ENCODE data around the gene BMP8B.
"Not testable (repeated sequence)": the region's sequence is repeated elsewhere in the genome, so short reads cannot be mapped to it uniquely, and the experiment has no call there.

BMP8B gene

DNA sequence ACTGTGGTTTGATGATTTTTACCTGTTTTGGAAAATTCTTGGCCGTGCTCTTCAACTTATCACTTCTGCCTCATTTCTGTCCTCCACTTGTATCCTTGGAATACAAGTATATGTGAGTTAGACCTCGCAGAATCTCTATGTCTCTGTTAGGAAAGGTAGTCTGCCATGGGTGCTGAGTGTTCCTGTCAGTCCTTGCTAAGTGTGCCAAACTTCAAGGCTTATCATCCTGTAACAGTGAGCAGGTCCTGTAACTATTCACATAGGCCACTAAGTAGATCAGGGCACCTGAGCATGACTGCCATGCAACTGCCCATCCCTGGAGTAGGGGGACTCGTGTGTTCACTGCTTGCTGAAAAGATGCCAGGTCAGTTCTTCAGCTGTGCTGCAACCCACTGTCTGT, 24.2 kb upstream of the BMP8B start:
- no peak for DNase-seq

GRCh38 chr1:39808784-39809517, 20.3 kb upstream of the BMP8B start:
- no peak for DNase-seq

DNA sequence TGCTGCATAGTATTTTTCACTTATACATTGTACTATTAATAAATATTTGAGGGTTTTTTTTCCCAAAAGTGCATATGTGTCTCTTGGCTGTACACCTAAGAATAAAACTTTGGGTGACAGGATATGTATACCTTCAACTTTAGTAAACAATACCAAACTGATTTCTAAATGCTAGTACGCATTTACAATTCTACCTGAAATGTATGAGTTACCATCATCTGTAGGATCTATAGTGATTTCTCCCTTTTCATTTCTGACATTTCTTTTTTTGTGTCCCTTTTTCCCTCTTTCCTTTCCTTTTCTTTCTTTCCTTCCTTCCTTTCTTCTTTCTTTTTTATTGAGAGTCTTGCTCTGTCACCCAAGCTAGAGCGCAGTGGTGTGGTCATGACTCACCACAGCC, 16.7 kb upstream of the BMP8B start:
- no peak for DNase-seq

- DNase-seq: no peak
Observed at GRCh38 chr1:39802496-39803260, 14.0 kb upstream of the BMP8B start.

- DNase-seq: no peak
Observed at GRCh38 chr1:39800471-39800835, 11.8 kb upstream of the BMP8B start.

DNA sequence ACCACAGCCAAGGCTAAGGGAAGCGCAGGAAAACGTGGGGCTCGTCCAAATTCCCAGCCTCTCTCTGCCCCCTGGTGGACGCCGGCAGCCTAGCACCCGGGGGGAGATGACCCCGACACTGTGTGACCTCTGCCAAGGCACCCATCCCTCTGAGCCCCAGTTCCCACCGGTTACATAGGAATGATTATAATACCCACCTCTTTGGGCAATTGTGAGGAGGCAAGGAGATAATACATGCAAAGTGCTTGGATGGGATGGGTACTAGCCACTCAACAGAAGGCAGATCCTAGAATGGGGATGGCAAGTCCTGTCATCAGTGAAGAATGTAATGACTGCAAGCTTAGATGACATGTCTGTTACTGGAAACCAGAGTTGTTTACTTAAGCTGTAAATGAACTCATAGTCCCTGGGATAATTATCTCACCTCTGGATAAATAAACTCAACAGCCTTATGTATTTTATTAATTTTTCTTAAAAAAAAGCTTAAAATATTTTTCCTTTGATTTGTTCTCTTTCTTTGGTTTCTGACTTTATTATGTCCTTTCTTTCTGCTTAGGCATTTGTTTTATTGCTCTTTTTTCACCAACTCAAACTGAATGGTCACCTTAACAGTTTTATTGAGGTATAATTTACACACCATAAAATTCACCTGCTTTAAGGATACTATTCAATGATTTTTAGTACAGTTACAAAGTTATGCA, 11.3 kb upstream of the BMP8B start:
- peak; percentile 56 for DNase-seq

DNA sequence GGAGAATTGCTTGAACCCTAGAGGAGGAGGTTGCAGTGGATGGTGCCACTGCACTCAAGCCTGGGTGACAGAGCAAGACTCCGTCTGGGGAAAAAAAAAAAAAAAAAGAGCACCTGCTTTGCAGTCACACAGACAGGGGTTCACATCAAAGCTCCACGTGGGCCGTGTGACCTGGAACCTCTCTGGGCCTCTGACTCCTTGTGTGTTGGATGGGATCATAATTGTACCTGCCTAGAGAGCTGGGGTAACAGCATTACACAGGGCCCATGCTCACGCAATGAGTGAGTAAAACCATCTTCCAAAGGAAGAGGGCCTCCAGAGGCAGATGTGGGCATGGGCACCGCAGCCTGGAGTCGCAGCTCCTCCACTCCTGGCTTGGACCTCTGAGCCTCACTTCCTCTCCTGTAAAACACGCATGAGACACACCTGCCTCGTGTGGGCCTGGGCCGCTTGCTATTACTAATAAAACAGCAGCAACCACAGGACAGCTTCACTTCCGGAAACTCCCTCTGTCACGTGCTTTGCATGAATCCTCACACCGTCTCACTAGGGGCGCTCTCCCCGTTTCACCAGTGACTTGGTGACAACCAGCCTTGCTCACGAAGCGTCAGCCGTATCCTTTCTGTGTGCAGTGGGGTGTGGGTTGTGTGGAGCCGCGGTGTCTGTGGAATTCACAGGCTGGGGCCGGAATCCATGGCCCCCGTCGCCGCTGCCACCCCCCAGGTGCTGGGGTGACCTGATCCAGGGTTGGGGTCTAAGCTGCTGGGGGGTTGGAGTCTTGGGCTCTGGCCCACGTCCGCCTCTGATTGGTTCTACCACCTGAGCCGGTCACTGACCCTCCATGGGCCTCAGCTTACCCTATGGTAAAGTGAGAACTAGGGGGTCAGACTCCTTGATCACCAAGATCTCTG, 10.4 kb upstream of the BMP8B start:
- peak; percentile 85 for DNase-seq

- no peak for DNase-seq
Observed at GRCh38 chr1:39795651-39796050, 7.0 kb upstream of the BMP8B start.

DNA sequence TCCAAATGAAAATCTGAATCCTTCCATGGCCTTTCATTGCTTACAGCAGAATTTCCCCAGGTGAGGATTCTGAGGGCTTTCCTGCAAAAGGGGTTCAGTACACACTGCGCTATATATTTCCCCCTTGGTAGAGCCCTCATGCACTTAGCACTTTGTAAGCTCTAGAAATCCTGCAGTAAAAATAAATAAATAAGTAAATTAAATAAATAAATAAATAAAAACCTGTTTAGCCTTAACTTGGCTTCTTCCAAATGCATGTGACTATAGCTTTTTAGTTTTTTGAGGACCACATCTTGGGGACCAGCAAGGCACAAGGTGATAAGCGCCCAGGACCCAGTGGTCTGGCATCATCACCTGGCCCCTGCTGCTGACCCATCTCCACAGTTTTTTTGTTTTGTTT, 3.2 kb upstream of the BMP8B start:
- no peak for DNase-seq

- DNase-seq: no peak
Observed at GRCh38 chr1:39789571-39790110, 976 bp upstream of the BMP8B start.

DNA sequence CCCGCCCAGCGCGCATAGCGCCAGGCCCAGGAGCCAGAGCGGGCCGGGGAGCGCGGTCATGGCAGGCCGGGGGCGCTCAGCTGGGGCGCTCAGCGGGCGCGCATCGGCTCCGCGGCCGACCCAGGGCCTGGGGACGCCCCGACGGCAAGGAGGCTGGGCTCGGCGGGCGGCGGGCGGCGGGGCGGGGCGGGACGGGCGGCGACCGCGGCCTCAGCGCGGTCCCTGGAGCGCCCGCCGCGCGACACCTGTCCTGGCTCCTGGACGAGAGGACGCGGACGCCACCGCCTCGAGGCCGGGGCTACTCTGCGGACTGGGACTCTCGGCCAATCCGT, 273 bp downstream of the BMP8B start:
- DNase-seq: no peak

DNA sequence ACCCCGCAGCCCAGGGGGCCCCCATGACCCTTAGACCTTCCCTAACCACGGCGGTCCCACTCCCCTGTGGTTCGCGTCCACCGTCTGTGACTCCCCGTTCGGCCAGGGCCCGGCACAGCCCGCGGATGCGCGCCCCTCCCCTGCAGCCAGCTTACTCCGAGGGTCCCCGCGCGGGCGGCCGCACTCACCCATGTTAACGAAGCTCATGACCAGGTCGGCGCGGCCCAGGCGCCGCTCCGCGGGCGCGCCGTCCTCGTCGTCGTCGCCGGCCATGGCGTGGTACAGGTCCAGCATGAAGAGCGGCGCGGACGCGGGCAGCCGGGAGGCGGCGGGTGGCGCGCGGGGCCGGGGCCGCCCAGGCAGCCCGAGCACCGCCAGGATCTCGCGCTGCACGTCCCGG, 701 bp downstream of the BMP8B start:
- not testable (repeated sequence) for DNase-seq

DNA sequence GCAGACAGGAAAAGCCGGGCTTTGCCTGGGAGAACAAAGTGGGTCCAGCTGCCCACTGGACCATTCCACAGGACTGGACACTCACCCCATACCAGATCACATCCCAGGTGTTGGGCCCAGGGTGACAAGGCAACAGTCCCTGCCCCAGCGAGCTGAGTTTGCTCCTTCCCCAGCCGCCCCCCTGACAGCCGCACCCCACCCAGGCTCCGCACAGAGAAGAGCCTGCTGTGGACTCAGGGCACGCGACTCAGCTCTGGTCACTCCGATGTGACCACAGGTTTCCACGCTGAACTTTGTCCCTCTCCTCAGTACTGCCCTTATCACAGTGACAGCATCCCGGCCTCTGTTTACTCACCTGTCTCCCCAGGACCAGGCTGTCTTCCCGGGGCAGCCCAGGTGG, 1.2 kb downstream of the BMP8B start:
- no peak for DNase-seq

- DNase-seq: not testable (repeated sequence)
Observed at GRCh38 chr1:39787108-39787375, 1.6 kb downstream of the BMP8B start.

- DNase-seq: not testable (repeated sequence)
Observed at GRCh38 chr1:39786303-39787107, 2.2 kb downstream of the BMP8B start.

DNA sequence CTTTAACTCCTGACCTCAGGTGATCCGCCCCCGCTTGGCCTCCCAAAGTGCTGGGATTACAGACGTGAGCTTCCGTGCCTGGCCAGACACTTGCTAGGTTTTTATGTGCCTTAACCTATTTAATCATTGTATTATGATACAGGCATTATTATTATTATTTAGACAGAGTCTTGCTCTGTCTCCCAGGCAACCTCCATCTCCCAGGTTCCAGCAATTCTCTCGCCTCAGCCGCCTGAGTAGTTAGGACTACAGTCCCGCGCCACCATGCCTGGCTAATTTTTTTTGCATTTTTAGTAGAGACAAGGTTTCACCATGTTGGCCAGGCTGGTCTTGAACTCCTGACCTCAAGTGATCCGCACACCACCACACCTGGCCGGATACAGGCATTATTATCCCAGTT, 6.0 kb downstream of the BMP8B start:
- DNase-seq: not testable (repeated sequence)

- DNase-seq: no peak
Observed at GRCh38 chr1:39782103-39782502, 6.6 kb downstream of the BMP8B start.

- DNase-seq: no peak
Observed at GRCh38 chr1:39781349-39781715, 7.3 kb downstream of the BMP8B start.

DNA sequence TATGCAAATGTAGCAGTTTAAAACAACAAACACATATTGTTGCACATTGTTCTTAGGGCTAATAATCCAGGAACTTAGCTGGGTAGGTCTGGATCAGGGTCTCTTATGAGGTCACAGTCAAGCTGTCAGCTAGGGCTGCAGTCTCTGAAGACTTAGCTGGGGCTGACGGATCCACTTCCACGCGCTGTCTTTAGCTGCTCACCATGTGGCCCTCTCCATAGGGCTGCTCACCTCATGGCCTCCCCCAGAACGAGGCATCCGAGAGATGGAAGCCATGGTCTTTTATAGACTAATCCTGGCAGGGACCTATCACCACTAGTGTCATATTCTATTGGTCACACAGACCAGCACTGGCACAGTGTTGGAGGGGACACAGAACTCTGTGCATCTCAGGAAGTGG, 8.8 kb downstream of the BMP8B start:
- no peak for DNase-seq

- no peak for DNase-seq
Observed at GRCh38 chr1:39779137-39779536, 9.5 kb downstream of the BMP8B start.

- not testable (repeated sequence) for DNase-seq
Observed at GRCh38 chr1:39778463-39779099, 10.1 kb downstream of the BMP8B start.

GRCh38 chr1:39777896-39778295, 10.8 kb downstream of the BMP8B start:
- not testable (repeated sequence) for DNase-seq
